HepG2 (cell line): ENCODE results near the gene PTPRM. TPM values are rescaled to one million over a fixed set of nuclear protein-coding genes. Genes with fewer than 3 reads are reported as not detected.

Experiments
- AHDC1 ChIP-seq: sonication (generic); formaldehyde crosslinking; IDR thresholded peaks from 2 replicates; pipeline ENCODE4 v1.5.1; 2020; ENCODE audit warnings: mild to moderate bottlenecking, missing genetic modification reagents, borderline replicate concordance
- ARID2 ChIP-seq: sonication (generic); formaldehyde crosslinking; IDR thresholded peaks from 2 replicates; pipeline ENCODE4 v1.8.1; 2022; ENCODE audit warnings: mild to moderate bottlenecking, missing genetic modification reagents, borderline replicate concordance
- ATF2 ChIP-seq: sonication (generic); formaldehyde crosslinking; IDR thresholded peaks from 2 replicates; pipeline ENCODE4 v1.4.0; 2020; ENCODE audit warnings: missing genetic modification reagents
- BCLAF1 ChIP-seq: fragments of 450-650 bp; IDR thresholded peaks from 2 replicates; pipeline ENCODE4 v1.6.1; 2017; ENCODE audit warnings: mild to moderate bottlenecking
- FOSL2 ChIP-seq: sonication (generic); formaldehyde crosslinking; IDR thresholded peaks from 2 replicates; pipeline ENCODE4 v1.4.0; 2020; ENCODE audit warnings: missing genetic modification reagents
- HNRNPL ChIP-seq: fragments of 200-400 bp; formaldehyde crosslinking; IDR thresholded peaks from 2 replicates; pipeline ENCODE4 v1.6.1; 2017; ENCODE audit warnings: mild to moderate bottlenecking, low read depth, low read length
- KDM6A ChIP-seq: IDR thresholded peaks from 2 replicates; pipeline ENCODE4 v1.6.1; 2016; ENCODE audit warnings: low read depth
- PRDM4 ChIP-seq: sonication (generic); formaldehyde crosslinking; IDR thresholded peaks from 2 replicates; pipeline ENCODE4 v1.9.0; 2021; ENCODE audit warnings: missing genetic modification reagents, borderline replicate concordance
- PTBP1 ChIP-seq: fragments of 200-400 bp; formaldehyde crosslinking; IDR thresholded peaks from 2 replicates; pipeline ENCODE4 v1.6.1; 2018; ENCODE audit warnings: low read length, low read depth; ENCODE audit not compliant: poor library complexity, severe bottlenecking
- RAD51 ChIP-seq: fragments of 450-650 bp; IDR thresholded peaks from 2 replicates; pipeline ENCODE4 v1.6.1; 2016; ENCODE audit warnings: borderline replicate concordance
- RCOR2 ChIP-seq: IDR thresholded peaks from 2 replicates; pipeline ENCODE4 v1.6.1; 2016; ENCODE audit warnings: missing biosample characterization, missing genetic modification reagents
- SOX6 ChIP-seq, 2 experiments: fragments of 450-650 bp in 1 of 2; sonication (generic) in 1 of 2; formaldehyde crosslinking in 1 of 2; IDR thresholded peaks; 2 replicates each; pipeline versions ENCODE4 v1.4.0 to v1.6.1; 2017 to 2020; ENCODE audit warnings: antibody characterized with exemption in 1 of 2, mild to moderate bottlenecking in 1 of 2, missing genetic modification reagents in 1 of 2
- TCF12 ChIP-seq, 2 experiments: fragments of 450-650 bp in 1 of 2; sonication (generic) in 1 of 2; formaldehyde crosslinking in 1 of 2; IDR thresholded peaks; 2 replicates each; pipeline versions ENCODE4 v1.6.1 to v1.8.0; 2017 to 2022; ENCODE audit warnings: antibody characterized with exemption in 1 of 2, mild to moderate bottlenecking in 1 of 2, missing genetic modification reagents in 1 of 2, moderate library complexity in 1 of 2
- ZNF562 ChIP-seq: sonication (generic); formaldehyde crosslinking; IDR thresholded peaks from 2 replicates; pipeline ENCODE4 v1.8.0; 2022; ENCODE audit warnings: missing genetic modification reagents, borderline replicate concordance
- ZNF619 ChIP-seq: sonication (generic); formaldehyde crosslinking; IDR thresholded peaks from 2 replicates; pipeline ENCODE4 v1.4.0; 2020; ENCODE audit warnings: mild to moderate bottlenecking, missing genetic modification reagents
- ZNF691 ChIP-seq: sonication (generic); formaldehyde crosslinking; IDR thresholded peaks from 2 replicates; pipeline ENCODE4 v1.4.0; 2020; ENCODE audit warnings: missing genetic modification reagents, low read depth, mild to moderate bottlenecking, borderline replicate concordance
- polyA plus RNA-seq, 8 experiments: library from polyadenylated mRNA; depleted of rRNA in 3 of 8; stranded (reverse) in 7 of 8; unstranded in 1 of 8; fragments of >200 nt; fragmentation: Illumina TruSeq in 4 of 8; extraction: Trizol in 4 of 8; gene quantifications; 2 replicates each; pipeline versions ENCODE4 v1.2.1 to v1.2.3, GENCODE V29; 2011 to 2016; ENCODE audit warnings: low read depth in 4 of 8, missing spikeins in 1 of 8, mixed read lengths in 1 of 8; ENCODE audit not compliant: insufficient read depth in 1 of 8
- total RNA-seq, 5 experiments: library from RNA; depleted of rRNA; stranded (reverse); fragments of >200 nt; fragmentation: Illumina TruSeq; extraction: Trizol; gene quantifications; 2 replicates each; pipeline ENCODE4 v1.2.3, GENCODE V29; 2016; ENCODE audit warnings: low read depth in 1 of 5

The PTPRM gene
- total and polyA plus RNA-seq, 2 of the 13 experiments (the other 11 are each of a cell fraction or from before 2014, with no cell fraction given): 12.6 to 108 TPM

- TF ChIP-seq TCF12 (IDR thresholded peaks at IDR 0.05) (no peak), TCF12 (CRISPR knock-in tag; IDR thresholded peaks at IDR 0.05) (no peak), RAD51 (no peak), KDM6A (no peak), ZNF691 (CRISPR knock-in tag) (peak; percentile 97), HNRNPL (no peak), ZNF562 (CRISPR knock-in tag) (no peak), FOSL2 (CRISPR knock-in tag) (peak; percentile 98), AHDC1 (CRISPR knock-in tag) (no peak; the same call in 1 of the 2 replicates), ATF2 (no peak), ARID2 (CRISPR knock-in tag) (no peak), BCLAF1 (no peak), ZNF619 (CRISPR knock-in tag) (no peak), RCOR2 (CRISPR knock-in tag) (no peak), SOX6 (IDR thresholded peaks at IDR 0.05) (no peak), SOX6 (CRISPR knock-in tag; IDR thresholded peaks at IDR 0.05) (no peak), PTBP1 (no peak), PRDM4 (CRISPR knock-in tag) (no peak)
Observed at GRCh38 chr18:7872569-7872968, 305.5 kb downstream of the PTPRM start (continued).
